ENCODE results near the gene SLC6A11.
A peak's percentile ranks its signal among the peaks of the same experiment; 100 is the strongest.

Gene SLC6A11

GRCh38 chr3:10957976-10958749, 142.1 kb downstream of the SLC6A11 start:
- no peaks in the 10 kb centered on the region for H3K27me3 ChIP-seq

GRCh38 chr3:10960255-10960654, 144.2 kb downstream of the SLC6A11 start:
- no peak for DNase-seq
- Histone ChIP-seq H3K27me3 (no peaks in the 10 kb centered on the region), H3K36me3 (no peaks in the 10 kb centered on the region), H3K4me3 (ENCODE audit: low read depth, low read length) (no peak overlapping the region), H3K9me3 (no peaks in the 10 kb centered on the region), H3K4me1 (no peaks in the 10 kb centered on the region)
- no peak for TF ChIP-seq CTCF (IDR thresholded peaks at IDR 0.05; ENCODE audit: low read depth, low read length)

More at GRCh38 chr3:10957976-10958749, 142.1 kb downstream of the SLC6A11 start:
- Histone ChIP-seq H3K4me3 (ENCODE audit: low read depth, low read length) (no peak overlapping the region), H3K36me3 (no peaks in the 10 kb centered on the region), H3K9me3 (no peaks in the 10 kb centered on the region), H3K4me1 (no peaks in the 10 kb centered on the region)
- no peak for DNase-seq
- no peak for TF ChIP-seq CTCF (IDR thresholded peaks at IDR 0.05; ENCODE audit: low read depth, low read length)

GRCh38 chr3:10961921-10962320, 145.9 kb downstream of the SLC6A11 start:
- H3K4me3 ChIP-seq (ENCODE audit: low read depth, low read length), result no peak overlapping the region
- H3K9me3 ChIP-seq, result no peaks in the 10 kb centered on the region
- no peaks in the 10 kb centered on the region for H3K36me3 ChIP-seq
- no peak for DNase-seq
- no peaks in the 10 kb centered on the region for H3K4me1 ChIP-seq
- no peaks in the 10 kb centered on the region for H3K27me3 ChIP-seq
- TF ChIP-seq CTCF (IDR thresholded peaks at IDR 0.05; ENCODE audit: low read depth, low read length), result no peak

- Histone ChIP-seq H3K4me1 (no peaks in the 10 kb centered on the region), H3K4me3 (ENCODE audit: low read depth, low read length) (no peak overlapping the region), H3K36me3 (no peaks in the 10 kb centered on the region), H3K9me3 (no peaks in the 10 kb centered on the region), H3K27me3 (no peaks in the 10 kb centered on the region)
- no peak for TF ChIP-seq CTCF (IDR thresholded peaks at IDR 0.05; ENCODE audit: low read depth, low read length)
- no peak for DNase-seq
Observed at GRCh38 chr3:10962481-10963036, 146.5 kb downstream of the SLC6A11 start.

GRCh38 chr3:10964537-10965167, 148.6 kb downstream of the SLC6A11 start:
- no peak overlapping the region for H3K4me3 ChIP-seq (ENCODE audit: low read depth, low read length)
- no peak for DNase-seq
- no peak for TF ChIP-seq CTCF (IDR thresholded peaks at IDR 0.05; ENCODE audit: low read depth, low read length)
- no peaks in the 10 kb centered on the region for H3K9me3 ChIP-seq
- no peaks in the 10 kb centered on the region for H3K27me3 ChIP-seq
- no peaks in the 10 kb centered on the region for H3K4me1 ChIP-seq
- H3K36me3 ChIP-seq, result no peaks in the 10 kb centered on the region

- no peaks in the 10 kb centered on the region for H3K9me3 ChIP-seq
- no peak overlapping the region for H3K4me3 ChIP-seq (ENCODE audit: low read depth, low read length)
- H3K36me3 ChIP-seq, result no peaks in the 10 kb centered on the region
- peak; percentile 43 for DNase-seq
- TF ChIP-seq CTCF (IDR thresholded peaks at IDR 0.05; ENCODE audit: low read depth, low read length), result no peak
- no peaks in the 10 kb centered on the region for H3K4me1 ChIP-seq
- H3K27me3 ChIP-seq, result no peaks in the 10 kb centered on the region
Observed at GRCh38 chr3:10968401-10968800, 152.4 kb downstream of the SLC6A11 start.

Data from BE2C (cell line).